NCI-H345 treated with DMSO at 0.1 percent for 48 hours (cell line): Measurements from ENCODE around the gene NOCT.
"Not testable (repeated sequence)": the region's sequence is repeated elsewhere in the genome, so short reads cannot be mapped to it uniquely, and the experiment has no call there.

ENCODE experiments used
- DNase-seq: peaks from one replicate; lab custom pipeline; 2025; ENCODE audit not compliant: unreplicated experiment; lab: John Stamatoyannopoulos, UW

Gene NOCT

DNA sequence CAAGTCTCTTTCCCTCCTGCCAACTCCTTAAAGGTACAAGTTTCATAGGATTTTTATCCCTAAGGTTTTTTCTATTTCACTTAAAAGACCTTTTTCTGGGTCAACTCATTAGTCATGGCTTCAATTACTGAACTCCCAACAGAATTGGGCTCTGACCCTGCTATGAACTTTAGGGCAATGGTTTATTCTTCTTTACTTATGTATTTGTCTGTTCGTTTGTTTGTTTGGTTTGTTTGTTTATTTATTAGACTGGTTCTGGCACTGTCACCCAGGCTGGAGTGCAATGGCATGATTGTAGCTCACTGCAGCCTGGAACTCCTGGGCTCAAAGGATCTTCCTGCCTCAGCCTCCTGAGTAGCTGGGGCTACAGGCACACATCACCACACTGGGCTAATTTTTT is 5.9 kb upstream of the NOCT start:
- DNase-seq = no peak

DNA sequence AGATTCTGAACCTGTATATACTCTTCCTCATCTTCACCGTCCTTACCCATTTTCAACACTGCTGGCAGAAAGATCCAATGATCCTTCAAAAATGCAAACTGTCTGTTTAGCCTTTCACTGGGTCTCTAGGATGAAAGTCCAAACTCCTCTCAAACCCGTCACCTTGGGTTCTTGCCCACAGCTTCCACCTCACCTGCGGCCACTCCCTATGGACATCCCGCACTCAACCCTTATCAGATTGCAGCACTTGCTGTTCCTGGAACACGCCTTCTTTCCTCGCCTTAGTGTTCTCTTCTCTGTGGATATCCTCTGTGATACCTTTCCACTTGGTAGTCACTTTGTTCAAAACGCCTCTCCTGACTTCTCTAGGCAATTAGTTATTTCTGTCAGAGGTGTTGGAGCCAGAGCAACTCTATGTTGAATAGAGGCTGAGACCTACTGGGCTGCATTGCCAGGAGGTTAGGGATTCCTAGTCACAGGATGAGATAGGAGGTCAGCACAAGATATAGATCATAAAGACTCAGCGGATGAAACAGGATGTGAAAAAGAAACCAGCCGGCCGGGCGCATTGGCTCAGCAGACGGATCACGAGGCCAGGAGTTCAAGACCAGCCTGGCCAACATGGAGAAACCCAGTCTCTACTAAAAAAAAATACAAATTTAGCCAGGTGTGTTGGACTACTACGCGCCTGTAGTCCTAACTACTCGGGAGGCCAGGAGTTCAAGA is 4.2 kb upstream of the NOCT start:
- DNase-seq = no peak

DNA sequence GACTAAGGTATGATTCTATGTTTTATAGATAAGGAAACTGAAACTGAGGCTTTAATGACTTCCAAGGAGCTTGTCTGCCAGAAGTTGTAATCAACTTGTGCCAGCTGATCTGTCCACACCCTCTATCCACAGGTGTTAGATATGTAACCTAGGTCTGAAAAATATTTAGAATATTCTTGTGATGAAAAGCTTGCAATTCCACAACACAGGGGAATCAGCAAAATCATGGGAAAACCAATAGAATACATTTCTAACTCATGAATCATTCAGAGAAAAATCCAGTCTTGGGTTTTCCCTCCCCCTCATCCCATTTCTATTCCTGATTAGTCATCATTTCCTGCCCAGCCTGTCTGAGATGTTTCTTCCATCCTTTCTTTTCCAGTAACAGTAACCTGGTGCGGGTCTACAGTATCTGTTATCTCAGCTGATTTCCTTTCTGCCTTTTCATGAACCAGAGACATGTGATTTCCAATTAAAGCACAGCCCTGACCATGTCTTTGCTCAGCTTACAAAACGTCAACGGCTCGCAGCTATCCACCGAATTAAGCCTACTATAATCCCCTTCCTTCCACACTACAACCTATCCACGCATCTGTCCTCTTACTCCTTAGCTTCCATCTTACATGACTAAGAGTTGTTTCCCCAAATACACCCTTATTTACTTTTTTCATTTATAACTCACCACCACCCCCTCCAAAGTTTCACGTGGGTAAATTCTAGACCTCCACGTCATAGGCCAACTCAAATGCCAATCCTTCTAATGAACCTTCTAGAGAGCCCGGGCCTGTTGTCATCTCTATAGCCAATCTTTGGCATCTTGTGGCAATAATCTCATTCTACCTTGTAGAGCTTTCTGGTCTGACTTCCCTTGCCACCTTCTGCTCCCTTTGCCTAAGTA is 961 bp upstream of the NOCT start:
- no peak for DNase-seq

DNA sequence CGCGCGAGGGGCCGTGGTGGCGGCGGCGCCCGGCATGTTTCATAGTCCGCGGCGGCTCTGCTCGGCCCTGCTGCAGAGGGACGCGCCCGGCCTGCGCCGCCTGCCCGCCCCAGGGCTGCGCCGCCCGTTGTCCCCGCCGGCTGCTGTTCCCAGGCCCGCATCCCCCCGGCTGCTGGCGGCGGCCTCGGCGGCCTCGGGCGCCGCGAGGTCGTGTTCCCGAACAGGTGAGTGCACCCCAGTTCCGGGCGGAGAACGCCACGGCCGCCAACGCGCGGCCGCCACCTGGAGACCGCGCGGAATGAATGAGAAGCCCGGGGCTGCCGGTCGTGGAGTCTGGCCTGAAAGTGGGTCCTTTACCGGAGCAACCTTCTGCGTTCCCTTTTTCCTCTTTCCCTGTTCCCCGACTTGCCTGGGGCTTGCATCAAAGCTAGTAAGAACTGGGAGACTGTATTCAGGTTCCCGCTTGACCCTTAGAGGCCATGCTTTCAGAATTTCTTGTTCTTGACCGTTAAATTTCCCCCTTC is 429 bp downstream of the NOCT start:
- no peak for DNase-seq

DNA sequence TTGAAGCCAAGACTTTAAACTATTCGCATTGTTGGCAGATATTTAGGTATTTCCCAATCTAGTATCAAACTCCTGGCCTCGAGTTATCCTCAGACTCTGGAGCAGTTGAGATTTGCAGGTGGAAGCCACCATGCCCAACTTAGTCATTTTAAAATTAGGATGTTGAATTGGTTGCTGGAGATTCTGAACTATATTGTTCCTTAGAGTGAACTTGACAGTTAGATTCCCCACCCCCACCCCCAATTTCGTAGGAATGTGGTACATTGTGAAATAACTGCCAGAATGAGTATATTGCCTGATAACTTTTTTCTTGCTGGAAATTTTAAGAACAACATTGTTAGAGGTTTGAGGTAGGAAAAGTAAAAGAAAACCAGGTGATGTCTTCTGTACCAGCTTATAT is 2.3 kb downstream of the NOCT start:
- DNase-seq = no peak

DNA sequence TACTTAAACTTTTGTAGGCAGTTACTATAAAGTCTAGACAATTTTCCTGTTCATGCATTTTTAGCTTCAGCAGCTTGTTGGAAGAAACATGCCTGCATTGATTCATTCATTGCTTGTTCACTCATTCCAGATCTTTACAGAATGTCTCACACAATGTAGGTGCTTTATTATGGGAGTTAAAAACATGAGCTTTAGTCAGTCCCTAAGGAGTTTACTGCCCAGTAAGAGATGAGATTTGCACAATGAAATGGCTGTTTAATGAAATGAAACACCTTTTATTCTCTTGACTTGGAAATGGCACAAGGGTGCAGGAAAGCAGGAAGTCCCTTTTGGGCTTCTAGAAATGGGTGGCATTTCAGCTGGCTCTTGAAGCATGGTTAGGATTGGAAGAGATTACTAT is 2.9 kb downstream of the NOCT start:
- DNase-seq = no peak

DNA sequence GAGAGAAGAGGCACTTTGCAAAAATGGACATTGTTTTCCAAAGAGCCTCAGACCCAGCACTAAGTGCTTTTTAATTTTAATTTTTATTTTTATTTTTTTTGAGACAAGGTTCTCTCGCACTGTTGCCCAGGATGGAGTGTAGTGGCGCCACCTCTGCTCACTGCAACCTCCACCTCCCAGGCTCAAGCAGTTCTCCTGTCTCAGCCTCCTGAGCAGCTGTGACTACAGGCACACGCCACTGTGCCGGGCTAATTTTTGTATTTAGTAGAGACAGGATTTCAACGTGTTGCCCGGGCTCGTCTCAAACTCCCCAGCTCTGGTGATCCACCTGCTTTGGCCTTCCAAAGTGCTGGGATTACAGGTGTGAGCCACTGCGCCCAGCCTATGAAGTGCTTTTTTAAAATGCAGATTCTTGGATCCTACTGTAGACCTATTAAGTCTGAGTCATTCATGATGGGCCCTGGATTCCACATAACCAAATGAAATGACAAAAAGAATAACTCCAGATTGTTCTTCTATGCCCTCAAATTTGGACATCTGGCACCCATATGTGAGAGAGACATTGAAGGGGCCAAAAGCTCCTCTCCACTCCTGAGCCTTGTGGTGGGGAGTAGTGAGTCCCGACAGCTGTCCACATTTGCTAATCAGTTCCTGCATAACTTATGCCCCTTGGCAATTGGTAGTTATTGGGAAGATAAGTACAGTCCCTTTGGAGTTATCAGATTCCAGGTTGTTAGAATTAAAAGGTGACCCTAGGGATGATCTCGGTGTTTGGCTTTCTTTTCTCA is 3.6 kb downstream of the NOCT start:
- no peak for DNase-seq

DNA sequence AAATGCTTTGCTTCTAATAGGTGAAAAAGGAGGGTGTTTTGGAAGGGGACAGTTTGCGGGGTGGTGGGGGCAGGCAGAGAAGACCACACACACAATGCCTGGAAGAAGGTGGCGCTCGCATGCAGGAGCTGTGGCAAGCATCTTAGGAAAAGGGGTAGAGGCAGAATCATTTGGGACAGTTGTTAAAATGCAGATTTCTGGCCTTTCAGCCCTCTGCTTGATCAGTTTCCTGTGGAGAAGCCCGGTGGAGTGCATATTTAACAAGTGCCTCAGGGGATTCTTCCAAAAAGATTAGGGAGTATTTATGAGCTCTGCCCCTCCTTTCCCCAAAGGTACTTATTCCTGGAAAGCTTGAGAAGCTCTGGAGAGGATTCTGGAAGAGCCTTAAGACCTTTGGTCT is 4.8 kb downstream of the NOCT start:
- no peak for DNase-seq

DNA sequence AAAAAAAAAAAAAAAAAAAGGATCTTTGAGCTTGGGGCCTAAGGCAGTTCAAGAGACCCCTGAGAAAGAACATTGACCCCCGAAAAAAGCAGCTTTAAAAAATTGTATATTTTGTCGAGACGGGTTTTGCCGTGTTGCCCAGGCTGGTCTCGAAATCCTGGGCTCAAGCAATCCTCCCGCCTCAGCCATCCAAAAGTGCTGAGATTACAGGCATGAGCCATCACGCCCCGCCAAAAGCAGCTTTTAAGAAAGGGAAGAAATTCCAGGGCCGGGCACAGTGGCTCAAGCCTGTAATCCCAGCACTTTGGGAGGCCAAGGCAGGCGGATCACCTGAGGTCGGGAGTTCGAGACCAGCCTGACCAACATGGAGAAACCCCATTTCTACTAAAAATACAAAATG is 5.5 kb downstream of the NOCT start:
- not testable (repeated sequence) for DNase-seq

DNA sequence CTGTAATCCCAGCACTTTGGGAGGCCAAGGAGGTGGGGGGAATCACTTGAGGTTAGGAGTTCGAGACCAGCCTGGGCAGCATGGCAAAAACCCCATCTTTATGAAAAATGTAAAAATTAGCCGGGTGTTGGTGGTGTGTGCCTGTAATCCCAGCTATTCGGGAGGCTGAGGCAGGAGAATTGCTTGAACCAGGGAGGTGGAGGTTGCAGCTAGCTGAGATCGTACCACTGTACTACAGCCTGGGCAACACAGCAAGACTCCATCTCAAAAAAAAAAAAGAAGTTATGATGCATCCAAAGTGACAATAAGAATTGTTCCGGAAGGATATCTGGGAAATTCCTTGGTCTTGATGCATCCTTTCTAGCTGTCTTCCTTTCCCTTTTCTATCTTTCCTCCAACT is 7.3 kb downstream of the NOCT start:
- no peak for DNase-seq

DNA sequence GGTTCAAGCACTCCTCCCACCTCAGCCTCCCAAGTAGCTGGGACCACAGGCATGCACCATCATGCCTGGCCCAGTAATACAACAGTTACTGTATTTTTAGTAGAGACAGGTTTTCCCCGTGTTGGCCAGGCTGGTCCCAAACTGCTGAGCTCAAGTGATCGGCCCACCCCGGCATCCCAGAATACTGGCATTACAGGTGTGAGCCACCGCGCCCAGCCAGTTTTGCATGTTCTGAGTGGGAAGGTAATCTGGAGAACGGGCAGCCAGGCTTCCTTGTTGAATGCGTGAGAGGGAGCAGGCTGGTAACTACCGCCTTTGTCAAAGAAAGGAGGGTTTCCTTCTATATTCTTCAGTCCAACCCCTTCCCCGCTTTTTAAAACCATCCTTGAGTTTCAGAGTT is 9.1 kb downstream of the NOCT start:
- no peak for DNase-seq

DNA sequence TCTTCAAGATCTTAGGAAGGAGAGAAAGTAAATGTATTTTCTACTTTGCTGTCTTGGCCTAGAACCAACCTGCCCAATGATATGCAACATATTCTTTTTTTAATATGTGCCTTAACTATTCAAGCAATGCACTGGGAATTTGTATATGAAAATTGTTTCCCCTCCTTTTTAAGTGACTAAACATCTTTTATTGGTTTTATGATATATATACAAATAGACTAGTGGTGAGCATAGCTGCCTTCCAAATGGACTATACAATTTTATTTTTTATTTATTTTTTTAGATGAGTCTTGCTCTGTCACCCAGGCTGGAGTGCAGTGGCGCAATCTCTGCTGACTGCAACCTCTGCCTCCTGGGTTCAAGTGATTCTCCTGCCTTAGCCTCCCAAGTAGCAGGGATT is 10.3 kb downstream of the NOCT start:
- no peak for DNase-seq

DNA sequence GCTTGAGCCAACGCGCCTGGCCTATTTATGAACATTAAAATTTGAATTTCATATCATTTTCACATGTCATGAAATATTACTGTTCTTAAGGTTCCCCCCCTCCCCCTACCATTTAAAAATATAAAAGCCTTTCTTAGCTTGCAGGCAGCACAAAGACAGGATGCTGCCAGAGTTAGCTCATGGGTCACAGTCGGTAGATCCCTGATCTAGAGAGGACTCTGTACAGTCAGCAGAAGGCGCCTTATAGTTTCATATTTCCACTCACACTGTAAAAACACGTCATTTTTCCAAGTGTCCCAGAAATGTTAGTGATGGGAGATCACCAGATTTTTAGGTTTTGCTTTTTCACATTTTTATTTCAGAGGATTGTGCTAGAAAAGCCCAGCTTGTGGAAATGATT is 12.2 kb downstream of the NOCT start:
- no peak for DNase-seq

DNA sequence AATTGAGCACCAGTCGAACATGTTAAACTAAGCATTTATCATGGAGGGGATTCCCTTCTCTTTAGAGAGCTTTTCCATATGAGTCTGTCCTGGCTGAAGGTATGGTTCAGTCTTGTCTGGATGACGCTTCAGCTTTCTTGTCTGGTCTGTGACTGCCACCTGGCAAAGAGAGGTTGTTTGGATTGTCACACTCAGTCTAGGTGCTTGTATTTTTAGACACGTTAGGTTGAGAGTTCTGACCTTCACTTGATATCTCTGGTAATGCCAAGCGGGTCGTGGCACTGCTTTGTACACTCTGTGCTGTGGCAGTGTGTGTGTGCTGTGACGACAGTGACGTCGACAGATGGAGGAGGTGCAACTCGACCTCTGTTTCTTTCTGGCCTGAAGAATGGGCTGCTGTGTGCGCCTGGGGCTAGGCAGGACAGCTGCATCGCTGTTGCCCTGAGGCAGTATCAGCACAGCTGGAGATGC is 12.6 kb downstream of the NOCT start:
- DNase-seq = peak; percentile 16

DNA sequence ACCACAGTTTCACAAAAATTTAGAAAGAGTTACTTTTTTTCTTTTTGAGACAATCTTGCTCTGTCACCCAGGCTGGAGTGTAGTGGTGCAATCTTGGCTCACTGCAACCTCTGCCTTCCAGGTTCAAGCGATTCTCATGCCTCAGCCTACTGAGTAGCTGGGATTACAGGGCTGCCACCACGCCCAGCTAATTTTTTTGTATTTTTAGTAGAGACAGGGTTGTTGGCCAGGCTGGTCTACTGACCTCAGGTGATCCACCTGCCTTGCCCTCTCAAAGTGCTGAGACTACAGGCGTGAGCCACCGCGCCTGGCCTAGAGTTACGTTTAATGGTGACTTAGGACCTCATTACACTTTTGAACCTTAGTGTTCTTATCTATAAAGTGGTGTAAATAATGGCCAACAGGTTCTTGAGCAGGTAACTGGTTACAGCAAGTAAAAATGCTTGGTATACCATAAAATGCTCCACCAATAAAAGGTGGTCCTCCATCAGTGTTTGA is 14.3 kb downstream of the NOCT start:
- DNase-seq = not testable (repeated sequence)

DNA sequence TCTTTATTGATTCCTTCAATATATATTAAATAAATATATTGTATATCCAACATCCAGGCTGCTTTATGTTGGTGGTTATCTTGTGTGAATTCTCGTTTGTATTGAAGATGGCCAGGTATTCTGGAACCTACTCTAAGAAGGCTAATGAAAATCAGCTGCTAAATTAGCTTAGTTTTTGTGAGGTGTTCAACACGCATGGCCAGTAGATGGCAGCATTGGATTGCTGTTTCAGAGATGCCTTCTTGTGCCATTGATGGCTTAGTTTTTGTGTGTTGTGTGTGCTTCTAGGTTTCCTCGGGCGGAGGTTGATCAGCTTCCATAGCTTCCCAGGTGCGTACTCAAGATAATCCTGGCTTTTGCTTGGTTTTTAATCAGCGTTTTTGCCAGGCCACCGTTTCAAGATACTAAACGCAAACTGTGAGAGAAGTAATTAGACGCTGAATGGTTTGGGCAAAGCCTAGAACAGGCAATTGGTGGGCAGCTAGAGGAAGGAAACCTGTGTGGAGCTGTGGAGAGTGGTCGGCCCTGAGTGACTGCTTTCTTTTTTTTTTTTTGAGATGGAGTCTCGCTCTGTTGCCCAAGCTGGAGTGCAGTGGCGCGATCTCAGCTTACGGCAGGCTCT is 15.1 kb downstream of the NOCT start:
- peak; percentile 3 for DNase-seq

DNA sequence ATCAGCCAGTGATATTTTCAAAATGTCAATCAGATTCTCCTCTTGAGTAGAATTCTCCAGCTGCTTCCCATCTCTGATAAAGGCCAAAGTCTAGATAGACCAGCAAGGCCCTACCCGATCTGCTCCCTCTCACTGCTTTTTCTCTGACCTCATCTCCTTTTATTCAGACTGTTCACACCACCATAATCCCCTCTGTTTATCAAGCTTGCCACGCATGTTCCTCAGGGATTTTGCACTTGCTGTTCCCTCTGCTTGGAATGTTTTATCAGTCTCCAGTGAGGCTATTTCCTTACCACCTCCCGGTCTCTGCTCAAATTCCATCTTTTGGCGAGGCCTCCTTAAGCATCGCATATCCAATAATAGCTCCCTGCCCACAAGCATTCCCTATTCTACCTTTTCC is 20.1 kb downstream of the NOCT start:
- no peak for DNase-seq

DNA sequence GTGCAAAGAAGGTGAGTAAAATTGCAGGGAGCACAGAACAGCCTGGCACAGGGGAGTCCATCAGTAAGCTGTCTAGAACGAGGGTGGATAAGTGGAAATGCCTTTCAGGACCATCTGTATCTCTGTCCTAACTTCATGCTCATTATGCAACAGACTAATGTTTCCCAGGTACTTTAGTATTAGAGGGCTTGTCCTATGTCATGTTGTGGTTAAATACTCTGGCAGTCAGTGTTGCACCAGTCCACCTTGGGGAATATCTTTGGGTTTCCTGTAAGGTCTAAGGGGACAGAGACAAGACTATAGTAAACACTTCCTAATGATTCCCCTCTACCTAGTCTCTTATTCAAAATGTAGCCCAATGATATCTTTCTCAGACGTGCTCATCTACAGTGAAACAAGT is 21.3 kb downstream of the NOCT start:
- DNase-seq = no peak

DNA sequence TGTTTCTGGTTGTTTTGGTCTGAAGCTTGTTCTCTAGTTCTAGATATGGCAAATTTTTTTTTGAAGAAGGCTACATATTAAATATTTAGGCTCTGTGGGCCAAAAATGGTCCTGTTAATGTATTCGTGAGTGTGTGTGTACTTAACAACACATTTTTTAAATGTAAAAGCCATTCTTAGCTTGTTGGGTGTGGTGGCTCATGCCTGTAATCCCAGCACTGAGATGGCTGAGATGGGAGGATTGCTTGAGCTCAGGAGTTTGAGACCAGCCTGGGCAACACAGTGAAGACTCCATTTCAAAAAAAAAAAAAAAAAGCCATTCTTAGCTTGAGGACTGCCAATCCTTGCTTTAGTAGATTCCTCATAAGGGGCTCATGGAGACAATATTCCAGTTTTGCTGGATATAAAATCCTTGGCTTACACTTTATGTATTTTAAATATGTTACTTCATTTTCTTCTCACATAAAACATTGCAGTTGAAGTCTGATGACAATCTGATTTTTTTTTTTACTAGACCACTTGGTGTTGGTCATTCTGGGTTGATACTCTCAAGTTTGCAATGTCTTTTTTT is 23.4 kb downstream of the NOCT start:
- DNase-seq = no peak

DNA sequence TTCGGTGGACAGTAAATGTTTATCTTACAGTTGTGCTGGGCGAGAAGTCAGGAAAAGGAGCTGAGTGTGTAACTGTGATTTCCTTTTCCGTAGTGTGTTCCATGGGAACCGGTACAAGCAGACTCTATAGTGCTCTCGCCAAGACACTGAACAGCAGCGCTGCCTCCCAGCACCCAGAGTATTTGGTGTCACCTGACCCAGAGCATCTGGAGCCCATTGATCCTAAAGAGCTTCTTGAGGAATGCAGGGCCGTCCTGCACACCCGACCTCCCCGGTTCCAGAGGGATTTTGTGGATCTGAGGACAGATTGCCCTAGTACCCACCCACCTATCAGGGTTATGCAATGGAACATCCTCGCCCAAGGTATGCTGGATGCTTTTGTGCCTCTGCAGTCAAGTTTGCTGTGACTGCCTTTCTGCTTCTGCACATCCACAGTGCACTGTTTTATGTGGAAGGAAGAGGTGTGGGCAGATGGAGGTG is 27.4 kb downstream of the NOCT start:
- no peak for DNase-seq
